ENCODE measurements around the gene CFAP210.

GRCh38 chr2:169664978-169665930 is 29.0 kb downstream of the CFAP210 start:
- TF ChIP-seq POLR2A (IDR thresholded peaks at IDR 0.05), result no peak
- no peak for TF ChIP-seq CTCF (IDR thresholded peaks at IDR 0.05)
- no peak for TF ChIP-seq POLR2AphosphoS5 (IDR thresholded peaks at IDR 0.05)

Data from breast epithelium (tissue), 3 donors.